K562 (cell line): ENCODE results near the gene FAM174C. TPM values are rescaled to one million over a fixed set of nuclear protein-coding genes. Genes with fewer than 3 reads are reported as not detected.

Experiments used
- CHD2 ChIP-seq: IDR thresholded peaks from 2 replicates; pipeline ENCODE4 v1.6.1; 2011; ENCODE audit warnings: low read depth, low read length
- CTCF ChIP-seq, 3 experiments: IDR thresholded peaks in 2 of 3; conservative IDR thresholded peaks in 1 of 3; 2 replicates each; pipeline ENCODE4 v1.5.1; 2011 to 2012; ENCODE audit warnings: low read length in 3 of 3, mild to moderate bottlenecking in 3 of 3, control low read depth in 2 of 3, improper control_type of control experiment in 1 of 3, inconsistent platforms in 1 of 3, low read depth in 1 of 3, mixed read lengths in 1 of 3, moderate library complexity in 1 of 3; ENCODE audit not compliant: insufficient read depth in 2 of 3
- E2F1 ChIP-seq: sonication (generic); formaldehyde crosslinking; IDR thresholded peaks from 2 replicates; pipeline ENCODE4 v1.8.1; 2023; ENCODE audit warnings: mild to moderate bottlenecking, missing genetic modification reagents, moderate library complexity
- KLF13 ChIP-seq: fragments of 450-650 bp; IDR thresholded peaks from 2 replicates; pipeline ENCODE4 v1.6.1; 2016; ENCODE audit warnings: missing genetic modification characterization, low read depth, mild to moderate bottlenecking, missing compliant biosample characterization, moderate library complexity, borderline replicate concordance
- KLF6 ChIP-seq: fragments of 250-450 bp; sonication (Bioruptor Pico); IDR thresholded peaks from 2 replicates; pipeline ENCODE4 v1.4.0; 2020; ENCODE audit warnings: mild to moderate bottlenecking, moderate library complexity, borderline replicate concordance
- MEF2D ChIP-seq: conservative IDR thresholded peaks from 2 replicates; pipeline ENCODE4 v1.6.1; 2016; ENCODE audit warnings: low read depth, missing genetic modification characterization, missing compliant biosample characterization
- MYNN ChIP-seq, 2 experiments: sonication (generic); formaldehyde crosslinking in 1 of 2; IDR thresholded peaks; 2 replicates each; pipeline versions ENCODE4 v1.5.0 to v1.6.1; 2016 to 2020; ENCODE audit warnings: antibody characterized with exemption in 1 of 2, missing genetic modification reagents in 1 of 2
- NR2C1 ChIP-seq, 2 experiments: fragments of 450-650 bp; IDR thresholded peaks; 2 replicates each; pipeline ENCODE4 v1.6.1; 2017; ENCODE audit warnings: mild to moderate bottlenecking in 2 of 2, antibody characterized with exemption in 1 of 2, inconsistent platforms in 1 of 2, missing compliant biosample characterization in 1 of 2, missing genetic modification characterization in 1 of 2
- RB1 ChIP-seq: fragments of 450-650 bp; IDR thresholded peaks from 2 replicates; pipeline ENCODE4 v1.6.1; 2017; ENCODE audit warnings: low read depth, mild to moderate bottlenecking
- TARDBP ChIP-seq: fragments of 450-650 bp; IDR thresholded peaks from 2 replicates; pipeline ENCODE4 v1.6.1; 2016
- TRIM25 ChIP-seq: fragments of 450-650 bp; IDR thresholded peaks from 2 replicates; pipeline ENCODE4 v1.7.0; 2016; ENCODE audit warnings: borderline replicate concordance
- ZNF253 ChIP-seq: fragments of 250-450 bp; sonication (Bioruptor Pico); conservative IDR thresholded peaks from 2 replicates; pipeline ENCODE4 v1.6.1; 2021; ENCODE audit warnings: mild to moderate bottlenecking
- ZNF445 ChIP-seq: fragments of 250-450 bp; sonication (Bioruptor Pico); IDR thresholded peaks from 2 replicates; pipeline ENCODE4 v1.4.0; 2020; ENCODE audit warnings: low read depth, mild to moderate bottlenecking, moderate library complexity
- polyA plus RNA-seq, 8 experiments: library from polyadenylated mRNA; depleted of rRNA in 4 of 8; stranded (reverse) in 5 of 8; unstranded in 3 of 8; fragments of >200 nt; fragmentation: Nextera tagmentation in 2 of 8; fragmentation: Illumina TruSeq in 1 of 8; extraction: Ambion mirVana in 2 of 8; extraction: Trizol in 1 of 8; gene quantifications; 2 replicates each; pipeline versions ENCODE4 v1.2.1 to v1.2.3, GENCODE V29; 2011 to 2014; ENCODE audit warnings: inconsistent platforms in 1 of 8, missing spikeins in 1 of 8
- total RNA-seq, 7 experiments: library from RNA; depleted of rRNA in 6 of 7; stranded (reverse); fragments of >200 nt in 6 of 7; fragmentation: Illumina TruSeq in 2 of 7; extraction: Trizol in 2 of 7; gene quantifications; 2 replicates each; pipeline versions ENCODE4 v1.2.1 to v1.2.3, GENCODE V29; 2011 to 2021; ENCODE audit warnings: low replicate concordance in 1 of 7
- TF ChIP-seq, protein P1 (sequence below): fragments of 250-450 bp; sonication (Bioruptor Pico); IDR thresholded peaks from 2 replicates; pipeline ENCODE4 v1.4.0; 2020; ENCODE audit warnings: borderline replicate concordance
- TF ChIP-seq, protein P2 (sequence below): sonication (generic); formaldehyde crosslinking; IDR thresholded peaks from 2 replicates; pipeline ENCODE4 v1.8.0; 2022; ENCODE audit warnings: mild to moderate bottlenecking, low read depth, missing genetic modification reagents

The FAM174C gene
- total and polyA plus RNA-seq, 9 of the 15 experiments (the other 6 are each of a cell fraction or from before 2014, with no cell fraction given): 0.66 to 89.6 (median 20.3) TPM

- TF ChIP-seq, protein P1, sequence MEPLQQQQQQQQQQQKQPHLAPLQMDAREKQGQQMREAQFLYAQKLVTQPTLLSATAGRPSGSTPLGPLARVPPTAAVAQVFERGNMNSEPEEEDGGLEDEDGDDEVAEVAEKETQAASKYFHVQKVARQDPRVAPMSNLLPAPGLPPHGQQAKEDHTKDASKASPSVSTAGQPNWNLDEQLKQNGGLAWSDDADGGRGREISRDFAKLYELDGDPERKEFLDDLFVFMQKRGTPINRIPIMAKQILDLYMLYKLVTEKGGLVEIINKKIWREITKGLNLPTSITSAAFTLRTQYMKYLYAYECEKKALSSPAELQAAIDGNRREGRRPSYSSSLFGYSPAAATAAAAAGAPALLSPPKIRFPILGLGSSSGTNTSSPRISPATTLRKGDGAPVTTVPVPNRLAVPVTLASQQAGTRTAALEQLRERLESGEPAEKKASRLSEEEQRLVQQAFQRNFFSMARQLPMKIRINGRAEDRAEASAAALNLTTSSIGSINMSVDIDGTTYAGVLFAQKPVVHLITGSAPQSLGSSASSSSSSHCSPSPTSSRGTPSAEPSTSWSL: no peak
- no peak for TF ChIP-seq MYNN (IDR thresholded peaks at IDR 0.05)
- no peak for TF ChIP-seq MYNN (CRISPR knock-in tag; IDR thresholded peaks at IDR 0.05)
- TF ChIP-seq KLF6 (CRISPR knock-in tag): no peak
- TF ChIP-seq ZNF445 (CRISPR knock-in tag): no peak
- TF ChIP-seq CTCF (IDR thresholded peaks at IDR 0.05 in 2 of 3, conservative IDR thresholded peaks at IDR 0.05 in 1 of 3; ENCODE audit: insufficient read depth in 2 of 3, low read depth in 1 of 3, low read length in 3 of 3): no peak
- TF ChIP-seq, protein P2, sequence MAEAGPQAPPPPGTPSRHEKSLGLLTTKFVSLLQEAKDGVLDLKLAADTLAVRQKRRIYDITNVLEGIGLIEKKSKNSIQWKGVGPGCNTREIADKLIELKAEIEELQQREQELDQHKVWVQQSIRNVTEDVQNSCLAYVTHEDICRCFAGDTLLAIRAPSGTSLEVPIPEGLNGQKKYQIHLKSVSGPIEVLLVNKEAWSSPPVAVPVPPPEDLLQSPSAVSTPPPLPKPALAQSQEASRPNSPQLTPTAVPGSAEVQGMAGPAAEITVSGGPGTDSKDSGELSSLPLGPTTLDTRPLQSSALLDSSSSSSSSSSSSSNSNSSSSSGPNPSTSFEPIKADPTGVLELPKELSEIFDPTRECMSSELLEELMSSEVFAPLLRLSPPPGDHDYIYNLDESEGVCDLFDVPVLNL (CRISPR knock-in tag): peak; percentile 11; the same call in 1 of the 2 replicates
- TF ChIP-seq E2F1: no peak
- TF ChIP-seq ZNF253 (CRISPR knock-in tag): no peak
- 0 out of 2 replicates have a peak, but pooled peaks have one; percentile 41 for TF ChIP-seq TARDBP
- TF ChIP-seq CHD2: no peak
- TF ChIP-seq NR2C1 (IDR thresholded peaks at IDR 0.05): no peak
- no peak for TF ChIP-seq NR2C1 (tag; IDR thresholded peaks at IDR 0.05)
- TF ChIP-seq RB1: no peak
- TF ChIP-seq KLF13: no peak
- no peak for TF ChIP-seq MEF2D (tag)
- no peak for TF ChIP-seq TRIM25
Observed at GRCh38 chr19:1264801-1265614, 10.3 kb upstream of the FAM174C start (continued).
